K562 (cell line): ENCODE data around the gene TGFB2. TPM values are rescaled to one million over a fixed set of nuclear protein-coding genes. Genes with fewer than 3 reads are reported as not detected.

Experiments
- ATAC-seq: fragments of 200-7000 bp; cut with Tn5 transposase; 3 replicates; pipeline ENCODE4 v1.9.1; 2020; ENCODE audit warnings: moderate library complexity
- BruUV-seq: library from RNA; stranded (reverse); fragments of 400-500 nt; replicated peaks from 2 replicates; lab custom pipeline; 2021; lab: Mats Ljungman, UMichigan
- CTCF ChIA-PET: fragments of 300-600 bp; formaldehyde crosslinking; extraction: SDS; loops from one replicate; lab custom pipeline; 2021; ENCODE audit warnings: low intra/inter-chr PET ratio; lab: Yijun Ruan, JAX
- POLR2A ChIA-PET: fragments of 300-600, 350-650 bp; sonication (Branson Sonifier 250); formaldehyde crosslinking; extraction: SDS; loops from one replicate; lab custom pipeline; 2021; ENCODE audit warnings: antibody characterized with exemption, inconsistent platforms; lab: Yijun Ruan, JAX
- DNase-seq, 4 experiments: peaks; one replicate each; pipeline versions ENCODE4 v3.0.0 to v3.0.0-alpha.2; 2011 to 2018; ENCODE audit warnings: low spot score in 3 of 4, mixed read lengths in 3 of 4; ENCODE audit errors: extremely low read depth in 1 of 4
- FAIRE-seq: peaks from 2 replicates; lab custom pipeline; 2011; peaks lifted over from hg19 to GRCh38; lab: Jason Lieb, UNC
- H2AFZ ChIP-seq: 2 replicates; pipeline ENCODE4 v1.6.0; 2011; ENCODE audit warnings: low read depth, low read length, control low read depth, inconsistent platforms
- H3K27ac ChIP-seq: fragments of 200-600 bp; 3 replicates; pipeline ENCODE4 v1.8.0; 2011; ENCODE audit warnings: low read depth, mild to moderate bottlenecking, control low read depth, inconsistent platforms, low read length, moderate library complexity, mixed read lengths; ENCODE audit errors: extremely low read depth
- H3K27me3 ChIP-seq, 2 experiments: fragments of 300-600 bp in 1 of 2; 2 replicates in 1 of 2; 3 replicates in 1 of 2; pipeline versions ENCODE4 v1.6.0 to v1.8.0; 2011; ENCODE audit warnings: inconsistent platforms in 2 of 2, low read length in 2 of 2, mild to moderate bottlenecking in 1 of 2, mixed read lengths in 1 of 2, moderate library complexity in 1 of 2; ENCODE audit not compliant: control insufficient read depth in 2 of 2, insufficient read depth in 2 of 2
- H3K36me3 ChIP-seq: fragments of 300-600 bp; 3 replicates; pipeline ENCODE4 v1.8.0; 2011; ENCODE audit warnings: mild to moderate bottlenecking, low read length, inconsistent platforms; ENCODE audit not compliant: control insufficient read depth, insufficient read depth
- H3K4me1 ChIP-seq, 2 experiments: fragments of 200-600 bp in 1 of 2; replicated peaks in 1 of 2; 2 replicates in 1 of 2; 3 replicates in 1 of 2; pipeline versions ENCODE4 v1.5.1 to v1.8.0; 2011; ENCODE audit warnings: inconsistent platforms in 2 of 2, low read length in 2 of 2, mild to moderate bottlenecking in 1 of 2, mixed read lengths in 1 of 2, moderate library complexity in 1 of 2; ENCODE audit not compliant: control insufficient read depth in 2 of 2, insufficient read depth in 2 of 2
- H3K4me2 ChIP-seq: 2 replicates; pipeline ENCODE4 v1.6.1; 2011; ENCODE audit warnings: low read length, control low read depth, inconsistent platforms, mixed read lengths; ENCODE audit not compliant: insufficient read depth
- H3K4me3 ChIP-seq: fragments of 200-600 bp; sonication (generic), shearing (Covaris generic); 2 replicates; pipeline ENCODE4 v1.5.1; 2016; ENCODE audit warnings: control low read depth, inconsistent platforms
- H3K79me2 ChIP-seq: fragments of 200-600 bp; 3 replicates; pipeline ENCODE4 v1.8.0; 2011; ENCODE audit warnings: low read length, inconsistent platforms; ENCODE audit not compliant: control insufficient read depth, insufficient read depth
- H3K9ac ChIP-seq, 2 experiments: 2 replicates each; pipeline versions ENCODE4 v1.6.0 to v1.6.1; 2011; ENCODE audit warnings: low read depth in 2 of 2, low read length in 2 of 2, control low read depth in 1 of 2, inconsistent platforms in 1 of 2, mild to moderate bottlenecking in 1 of 2, mixed read lengths in 1 of 2; ENCODE audit not compliant: insufficient read depth in 1 of 2
- H3K9me1 ChIP-seq: one replicate; pipeline ENCODE4 v1.6.0; 2011; ENCODE audit warnings: inconsistent platforms, mild to moderate bottlenecking, low read length, moderate library complexity; ENCODE audit not compliant: control insufficient read depth, insufficient read depth
- H3K9me3 ChIP-seq: replicated peaks from 2 replicates; pipeline ENCODE4 v1.5.1; 2011; ENCODE audit warnings: low read depth, low read length, inconsistent platforms; ENCODE audit not compliant: control insufficient read depth, insufficient read depth
- H4K20me1 ChIP-seq: replicated peaks from 2 replicates; pipeline ENCODE4 v1.6.1; 2011; ENCODE audit warnings: low read length, inconsistent platforms, mixed read lengths; ENCODE audit not compliant: control insufficient read depth, insufficient read depth
- DIDO1 ChIP-seq: fragments of 450-650 bp; IDR thresholded peaks from 2 replicates; pipeline ENCODE4 v1.6.1; 2016; ENCODE audit warnings: low read depth, missing biosample characterization, missing genetic modification characterization
- DPF2 ChIP-seq: fragments of 450-650 bp; IDR thresholded peaks from 2 replicates; pipeline ENCODE4 v1.6.1; 2016
- ETV5 ChIP-seq: sonication (generic); formaldehyde crosslinking; IDR thresholded peaks from 2 replicates; pipeline ENCODE4 v1.4.0; 2020; ENCODE audit warnings: low read depth, mild to moderate bottlenecking, missing genetic modification reagents
- GABPA ChIP-seq: fragments of 200-800 bp; sonication (Bioruptor generic); conservative IDR thresholded peaks from 2 replicates; pipeline ENCODE4 v1.6.1; 2016; ENCODE audit warnings: low read depth, missing genetic modification characterization, missing compliant biosample characterization
- HCFC1 ChIP-seq: IDR thresholded peaks from 2 replicates; pipeline ENCODE4 v1.6.1; 2012; ENCODE audit warnings: low read depth, low read length, improper control_type of control experiment
- MCM7 ChIP-seq, 2 experiments: fragments of 450-650 bp; IDR thresholded peaks; 2 replicates each; pipeline ENCODE4 v1.6.1; 2016 to 2018
- MITF ChIP-seq: IDR thresholded peaks from 2 replicates; pipeline ENCODE4 v1.6.1; 2014; ENCODE audit warnings: antibody characterized with exemption
- PATZ1 ChIP-seq: fragments of 250-450 bp; sonication (Bioruptor Pico); IDR thresholded peaks from 2 replicates; pipeline ENCODE4 v1.5.0; 2020; ENCODE audit warnings: mild to moderate bottlenecking, borderline replicate concordance
- PHB ChIP-seq: fragments of 250-450 bp; sonication (Bioruptor Pico); IDR thresholded peaks from 2 replicates; pipeline ENCODE4 v1.5.0; 2021
- PHB2 ChIP-seq: fragments of 450-650 bp; IDR thresholded peaks from 2 replicates; pipeline ENCODE4 v1.6.1; 2017; ENCODE audit warnings: low read depth
- TCF15 ChIP-seq: fragments of 250-450 bp; sonication (Bioruptor Pico); IDR thresholded peaks from 2 replicates; pipeline ENCODE4 v1.8.0; 2022; ENCODE audit warnings: moderate library complexity, mild to moderate bottlenecking, inconsistent platforms
- TCF7L2 ChIP-seq: fragments of 150-350 bp; IDR thresholded peaks from 2 replicates; pipeline ENCODE4 v1.6.1; 2016; ENCODE audit warnings: low read depth, mild to moderate bottlenecking, low read length, moderate library complexity
- TFAP4 ChIP-seq: sonication (generic); formaldehyde crosslinking; IDR thresholded peaks from 2 replicates; pipeline ENCODE4 v1.8.0; 2022; ENCODE audit warnings: missing genetic modification reagents, mild to moderate bottlenecking, moderate library complexity, borderline replicate concordance
- TSC22D4 ChIP-seq: fragments of 450-650 bp; IDR thresholded peaks from 2 replicates; pipeline ENCODE4 v1.6.1; 2016; ENCODE audit warnings: missing genetic modification characterization, missing biosample characterization, control low read depth
- ZFP1 ChIP-seq: fragments of 450-650 bp; formaldehyde crosslinking; IDR thresholded peaks from 2 replicates; pipeline ENCODE4 v1.4.0; 2020; ENCODE audit warnings: mild to moderate bottlenecking, mixed read lengths
- ZNF12 ChIP-seq: sonication (generic); formaldehyde crosslinking; IDR thresholded peaks from 2 replicates; pipeline ENCODE4 v1.4.0; 2020; ENCODE audit warnings: mild to moderate bottlenecking, missing genetic modification reagents
- ZNF212 ChIP-seq: fragments of 450-650 bp; formaldehyde crosslinking; IDR thresholded peaks from 2 replicates; pipeline ENCODE4 v1.4.0; 2020; ENCODE audit warnings: mild to moderate bottlenecking
- ZNF217 ChIP-seq: sonication (generic); formaldehyde crosslinking; IDR thresholded peaks from 2 replicates; pipeline ENCODE4 v1.8.0; 2022; ENCODE audit warnings: mild to moderate bottlenecking, missing genetic modification reagents
- ZNF239 ChIP-seq: fragments of 250-450 bp; sonication (Bioruptor Pico); IDR thresholded peaks from 2 replicates; pipeline ENCODE4 v1.4.0; 2020; ENCODE audit warnings: mild to moderate bottlenecking
- WGBS: fragments of 100-300 bp; shearing (Covaris generic); methylation state at CpG from one replicate; pipeline ENCODE4 v1.1.6; 2016; ENCODE audit warnings: low coverage, mixed read lengths; ENCODE audit not compliant: insufficient coverage; ENCODE audit errors: missing lambda C conversion rate; 5-methylcytosine and 5-hydroxymethylcytosine counted together
- in situ Hi-C: fragments of 300-500 bp; cut with MboI; formaldehyde crosslinking; loops from 4 replicates; pipeline ENCODE4 v1.15.0; 2018; ENCODE audit warnings: inconsistent platforms, mixed read lengths
- intact Hi-C: fragments of 100-400 bp; cut with micrococcal nuclease; formaldehyde crosslinking; loops from 2 replicates; pipeline ENCODE4 v1.14.2; 2022
- polyA plus RNA-seq, 8 experiments: library from polyadenylated mRNA; depleted of rRNA in 4 of 8; stranded (reverse) in 5 of 8; unstranded in 3 of 8; fragments of >200 nt; fragmentation: Nextera tagmentation in 2 of 8; fragmentation: Illumina TruSeq in 1 of 8; extraction: Ambion mirVana in 2 of 8; extraction: Trizol in 1 of 8; gene quantifications; 2 replicates each; pipeline versions ENCODE4 v1.2.1 to v1.2.3, GENCODE V29; 2011 to 2014; ENCODE audit warnings: inconsistent platforms in 1 of 8, missing spikeins in 1 of 8
- total RNA-seq, 7 experiments: library from RNA; depleted of rRNA in 6 of 7; stranded (reverse); fragments of >200 nt in 6 of 7; fragmentation: Illumina TruSeq in 2 of 7; extraction: Trizol in 2 of 7; gene quantifications; 2 replicates each; pipeline versions ENCODE4 v1.2.1 to v1.2.3, GENCODE V29; 2011 to 2021; ENCODE audit warnings: low replicate concordance in 1 of 7

TGFB2 gene
- total and polyA plus RNA-seq, 9 of the 15 experiments (the other 6 are each of a cell fraction or from before 2014, with no cell fraction given): 0.03 to 0.41 (median 0.11) TPM; not detected in 3

- TF ChIP-seq TFAP4 (CRISPR knock-in tag) (no peak), TCF15 (CRISPR knock-in tag) (no peak), GABPA (tag) (no peak), ETV5 (CRISPR knock-in tag) (no peak), HCFC1 (no peak)
- TF ChIP-seq, all 486 proteins: peak for 0
These were observed 123.6 kb downstream of the TGFB2 start (continued) for GRCh38 chr1:218468711-218469110.

- in situ Hi-C loops: no loop called here
- no peak overlapping the region for H2AFZ ChIP-seq
- FAIRE-seq: no peak
These were observed 127.7 kb downstream of the TGFB2 start for GRCh38 chr1:218472885-218473284.

More at GRCh38 chr1:218472885-218473284, 127.7 kb downstream of the TGFB2 start:
- no peaks in the 10 kb centered on the region for H3K4me1 ChIP-seq
- DNase-seq: no peak
- TF ChIP-seq ZNF217 (CRISPR knock-in tag) (no peak), MCM7 (IDR thresholded peaks at IDR 0.05) (no peak), PHB2 (no peak), DIDO1 (tag) (no peak), MITF (no peak), ZNF212 (CRISPR knock-in tag) (no peak), ZFP1 (CRISPR knock-in tag) (no peak), ZNF12 (CRISPR knock-in tag) (no peak), TSC22D4 (no peak), DPF2 (no peak), TCF7L2 (no peak), PHB (no peak), PATZ1 (no peak), ZNF239 (CRISPR knock-in tag) (no peak)
- ChIA-PET CTCF (no interaction called here), POLR2A (no interaction called here)
- ATAC-seq: no peak
- intact Hi-C loops: no loop called here
- BruUV-seq: no TSS peak
- no peaks in the 10 kb centered on the region for H4K20me1 ChIP-seq
- H3K4me2 ChIP-seq: no peak overlapping the region
- H3K27me3 ChIP-seq: no peaks in the 10 kb centered on the region
- no peaks in the 10 kb centered on the region for H3K36me3 ChIP-seq
- no peaks in the 10 kb centered on the region for H3K9me3 ChIP-seq
- no peaks in the 10 kb centered on the region for H3K79me2 ChIP-seq
- no peak overlapping the region for H3K27ac ChIP-seq
- H3K4me3 ChIP-seq: no peak overlapping the region
- no peaks in the 10 kb centered on the region for H3K9me1 ChIP-seq
- 4% methylated on average over 1 of the region's 1 CpG for WGBS
- no peak overlapping the region for H3K9ac ChIP-seq
